ENCODE measurements around the gene DHX9.
"Not testable (repeated sequence)": the region's sequence is repeated elsewhere in the genome, so short reads cannot be mapped to it uniquely, and the experiment has no call there.

The DHX9 gene

GRCh38 chr1:182890927-182891610, 51.9 kb downstream of the DHX9 start:
- peak; percentile 35 for DNase-seq

GRCh38 chr1:182897696-182898095, 58.5 kb downstream of the DHX9 start:
- DNase-seq, result no peak

- DNase-seq, result not testable (repeated sequence)
These were observed 62.8 kb downstream of the DHX9 start for GRCh38 chr1:182901946-182902345.

- DNase-seq, result no peak
These were observed 66.2 kb downstream of the DHX9 start for GRCh38 chr1:182905321-182905720.

GRCh38 chr1:182909578-182909977, 70.4 kb downstream of the DHX9 start:
- DNase-seq, result peak; percentile 8

- no peak for DNase-seq
These were observed 71.0 kb downstream of the DHX9 start for GRCh38 chr1:182910143-182910542.

GRCh38 chr1:182913401-182913800, 74.3 kb downstream of the DHX9 start:
- no peak for DNase-seq

GRCh38 chr1:182917378-182917777, 78.2 kb downstream of the DHX9 start:
- no peak for DNase-seq

- no peak for DNase-seq
These were observed 86.5 kb downstream of the DHX9 start for GRCh38 chr1:182925661-182926060.

GRCh38 chr1:182927693-182928433, 88.7 kb downstream of the DHX9 start:
- no peak for DNase-seq

- no peak for DNase-seq
These were observed 91.8 kb downstream of the DHX9 start for GRCh38 chr1:182930985-182931384.

GRCh38 chr1:182935716-182936115, 96.6 kb downstream of the DHX9 start:
- DNase-seq, result no peak
